Kidney glomerular epithelial cell (primary cell): ENCODE results near the gene RERE.

ENCODE experiments used
- DNase-seq: peaks from one replicate; lab custom pipeline; 2025; lab: John Stamatoyannopoulos, UW

Gene RERE

DNA sequence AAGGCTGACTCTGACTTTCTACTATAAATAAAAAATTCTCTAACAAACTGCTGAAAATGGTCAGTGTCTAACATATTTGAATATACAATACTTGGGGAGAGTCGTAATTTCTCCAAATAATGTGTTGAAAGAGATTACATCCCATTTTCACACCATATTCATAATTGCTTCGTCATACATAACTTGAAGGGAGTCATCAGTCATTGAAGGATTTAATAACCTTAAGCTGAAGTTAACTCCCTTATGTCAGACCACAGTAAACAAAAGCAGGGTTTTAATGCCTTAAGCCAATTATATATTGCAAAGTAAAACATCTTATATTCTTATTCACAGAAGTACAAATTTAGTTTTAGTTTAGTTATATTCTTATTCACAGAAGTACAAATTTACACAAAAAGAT lies 129.9 kb downstream of the RERE start:
- no peak for DNase-seq

- peak; percentile 24 for DNase-seq
Measured at GRCh38 chr1:8687039-8687438, 130.4 kb downstream of the RERE start.

DNA sequence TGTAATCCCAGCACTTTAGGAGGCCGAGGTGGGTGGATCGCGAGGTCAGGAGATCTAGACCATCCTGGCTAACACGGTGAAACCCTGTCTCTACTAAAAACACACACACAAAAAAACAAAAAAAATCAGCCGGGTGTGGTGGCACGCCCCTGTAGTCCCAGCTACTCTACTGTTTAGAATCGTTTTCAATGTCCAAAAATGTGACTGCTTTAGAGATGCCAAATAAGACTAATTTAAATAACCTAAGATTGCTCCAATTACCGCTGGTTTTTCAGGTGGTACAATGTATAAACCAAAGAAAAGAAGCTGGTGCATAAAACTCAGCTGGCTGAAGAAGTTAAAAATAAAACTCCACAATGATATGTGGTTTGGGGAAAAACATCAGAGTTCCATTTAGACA lies 132.0 kb downstream of the RERE start:
- no peak for DNase-seq

- no peak for DNase-seq
Measured at GRCh38 chr1:8684590-8684989, 132.8 kb downstream of the RERE start.

- no peak for DNase-seq
Measured at GRCh38 chr1:8682573-8682972, 134.9 kb downstream of the RERE start.

- no peak for DNase-seq
Measured at GRCh38 chr1:8681911-8682310, 135.5 kb downstream of the RERE start.

DNA sequence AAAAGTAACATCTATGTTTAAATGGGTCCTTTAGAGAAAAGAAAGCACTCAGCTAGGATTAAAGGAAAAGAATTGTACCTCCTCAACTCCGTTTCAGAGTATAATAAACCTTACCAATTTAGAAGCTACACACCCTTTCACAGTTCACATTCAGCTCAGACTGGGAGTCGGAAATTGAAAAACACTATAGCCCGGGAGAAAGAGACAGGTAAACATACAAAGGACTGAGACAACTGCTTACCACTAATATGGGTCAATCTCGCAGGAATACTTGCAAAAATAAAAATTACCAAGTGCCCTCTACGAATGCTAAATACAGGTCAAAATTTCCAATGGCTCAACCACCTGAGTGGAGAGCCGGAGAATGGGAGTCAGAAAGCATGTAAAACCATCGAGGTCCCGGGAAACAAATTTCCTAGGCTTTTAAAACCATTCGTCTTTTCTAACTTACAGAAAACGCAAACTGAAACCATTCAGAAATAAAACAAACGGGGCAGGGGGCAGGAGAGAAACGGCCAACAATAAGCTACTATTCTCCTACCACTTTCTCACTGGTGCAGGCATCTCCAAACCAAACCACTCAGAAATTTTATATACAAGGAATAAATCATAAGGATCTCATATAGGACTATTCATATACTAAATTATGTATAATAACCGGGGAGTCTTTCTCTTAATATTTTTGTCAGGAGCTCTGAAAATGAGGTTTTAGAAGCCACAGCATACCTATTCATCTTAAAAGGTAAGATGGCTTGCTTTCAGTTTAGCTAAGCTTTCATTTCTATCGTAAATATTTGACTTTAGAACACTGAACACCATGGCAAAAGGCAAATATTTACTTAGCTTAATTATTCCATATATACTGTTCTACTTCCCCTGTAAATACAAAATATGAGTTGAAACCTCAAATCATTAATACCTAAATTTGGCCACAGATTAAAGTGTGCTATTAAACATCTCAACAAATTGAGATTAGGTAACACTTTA lies 136.5 kb downstream of the RERE start:
- DNase-seq: no peak

- no peak for DNase-seq
Measured at GRCh38 chr1:8679929-8680663, 137.3 kb downstream of the RERE start.

DNA sequence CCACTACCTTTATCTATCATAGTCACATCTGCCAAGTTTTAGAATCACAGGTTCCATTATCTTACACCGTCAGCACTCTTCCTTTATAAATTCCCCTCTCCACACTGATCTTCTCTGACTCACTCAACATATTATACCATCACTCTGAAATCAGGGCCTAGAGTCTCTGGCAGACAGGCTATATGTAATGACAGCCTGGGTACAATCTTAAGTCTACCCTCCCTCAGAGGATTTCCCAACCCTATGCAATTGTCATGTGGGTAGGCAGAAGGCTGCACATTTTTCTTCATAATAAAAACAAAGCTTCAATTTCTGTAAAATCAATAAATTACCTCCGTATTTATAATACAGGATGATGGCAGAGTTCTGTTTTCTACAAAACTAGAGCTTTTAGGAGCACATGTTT lies 138.0 kb downstream of the RERE start:
- DNase-seq: no peak

GRCh38 chr1:8678673-8679394 lies 138.6 kb downstream of the RERE start:
- DNase-seq: no peak

GRCh38 chr1:8677782-8678181 lies 139.7 kb downstream of the RERE start:
- no peak for DNase-seq

- DNase-seq: no peak
Measured at GRCh38 chr1:8676813-8677212, 140.6 kb downstream of the RERE start.

DNA sequence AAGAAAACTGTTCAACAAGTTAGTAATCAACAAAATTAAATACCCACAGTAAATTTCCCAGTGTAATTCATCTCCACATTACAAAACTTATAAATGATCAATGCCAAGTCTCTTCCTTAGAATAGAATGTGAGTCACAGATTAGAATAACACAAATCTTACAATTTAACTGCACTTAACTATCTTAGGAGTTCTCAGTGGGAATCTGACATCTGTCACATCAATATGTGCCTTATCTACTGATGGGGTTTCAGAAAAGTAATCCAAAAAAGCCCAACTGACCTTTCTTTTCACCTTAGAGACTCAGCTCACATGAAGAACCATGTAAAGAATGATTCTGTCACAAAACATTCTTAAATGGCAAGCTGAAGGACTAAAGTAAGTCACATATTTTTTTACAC lies 141.4 kb downstream of the RERE start:
- no peak for DNase-seq

GRCh38 chr1:8674912-8675311 lies 142.5 kb downstream of the RERE start:
- DNase-seq: peak; percentile 30

DNA sequence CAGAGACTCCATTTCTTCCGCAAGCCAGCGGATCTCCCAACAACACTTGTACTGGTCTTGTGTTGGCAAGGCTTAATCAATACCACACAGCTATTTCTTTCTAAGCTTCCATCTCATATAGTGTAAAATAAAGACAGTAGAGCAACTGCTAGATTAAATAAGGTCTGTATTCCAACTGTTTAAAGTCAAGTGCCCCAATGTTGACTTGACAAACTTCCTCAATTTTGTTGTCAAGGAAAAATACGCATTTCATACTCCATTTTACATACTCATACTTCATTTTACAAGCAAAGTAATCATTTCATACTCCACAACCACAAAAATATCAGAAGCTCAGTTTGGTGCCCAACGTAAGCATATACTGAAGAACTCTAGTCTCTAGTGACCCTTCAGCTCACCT lies 143.0 kb downstream of the RERE start:
- DNase-seq: no peak

GRCh38 chr1:8671306-8671917 lies 146.0 kb downstream of the RERE start:
- DNase-seq: peak; percentile 21

- DNase-seq: no peak
Measured at GRCh38 chr1:8670371-8670818, 147.0 kb downstream of the RERE start.

- no peak for DNase-seq
Measured at GRCh38 chr1:8669606-8670335, 147.7 kb downstream of the RERE start.

DNA sequence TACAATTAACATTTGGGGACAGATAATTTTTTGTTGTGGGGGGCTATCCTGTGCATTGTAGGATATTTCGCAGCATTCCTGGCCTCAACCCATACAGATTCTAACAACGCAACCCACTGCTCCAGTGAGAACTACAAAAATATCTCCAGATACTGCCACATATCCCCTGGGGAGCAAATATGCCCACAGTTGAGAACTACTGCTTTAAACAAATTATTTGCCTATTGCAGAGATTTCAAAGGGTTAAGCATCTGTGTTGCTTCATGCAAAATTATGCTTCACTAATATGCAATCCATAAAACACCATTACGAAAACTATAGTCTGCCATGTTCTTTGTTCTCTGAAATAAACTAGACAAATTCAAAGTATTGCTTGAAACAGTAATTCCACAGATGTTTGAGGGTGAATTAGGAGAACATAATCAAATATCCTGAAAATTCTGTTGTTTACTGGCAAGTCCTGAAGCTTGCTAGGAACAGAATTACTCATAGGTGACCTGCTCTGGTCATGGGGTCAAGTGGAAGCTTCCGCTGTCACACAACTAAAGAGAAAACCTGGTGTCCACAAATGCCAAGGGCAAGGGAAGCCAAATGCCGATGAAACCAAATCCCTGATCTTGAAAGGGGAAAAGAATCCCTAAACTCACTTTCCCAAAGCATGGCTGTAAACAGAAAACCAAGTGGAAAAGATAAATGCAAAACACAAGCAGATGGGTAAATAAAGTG lies 149.4 kb downstream of the RERE start:
- no peak for DNase-seq

GRCh38 chr1:8666389-8667167 lies 150.9 kb downstream of the RERE start:
- no peak for DNase-seq
